C4-2B (cell line): ENCODE measurements around the gene PYGO1.

Experiments
- ZFX ChIP-seq: fragments of 450-650 bp; IDR thresholded peaks from 2 replicates; pipeline ENCODE4 v1.6.1; 2017
- TF ChIP-seq, protein P1 (sequence below): fragments of 450-650 bp; conservative IDR thresholded peaks from 2 replicates; pipeline ENCODE4 v1.5.1; 2017; ENCODE audit warnings: mild to moderate bottlenecking

DNA sequence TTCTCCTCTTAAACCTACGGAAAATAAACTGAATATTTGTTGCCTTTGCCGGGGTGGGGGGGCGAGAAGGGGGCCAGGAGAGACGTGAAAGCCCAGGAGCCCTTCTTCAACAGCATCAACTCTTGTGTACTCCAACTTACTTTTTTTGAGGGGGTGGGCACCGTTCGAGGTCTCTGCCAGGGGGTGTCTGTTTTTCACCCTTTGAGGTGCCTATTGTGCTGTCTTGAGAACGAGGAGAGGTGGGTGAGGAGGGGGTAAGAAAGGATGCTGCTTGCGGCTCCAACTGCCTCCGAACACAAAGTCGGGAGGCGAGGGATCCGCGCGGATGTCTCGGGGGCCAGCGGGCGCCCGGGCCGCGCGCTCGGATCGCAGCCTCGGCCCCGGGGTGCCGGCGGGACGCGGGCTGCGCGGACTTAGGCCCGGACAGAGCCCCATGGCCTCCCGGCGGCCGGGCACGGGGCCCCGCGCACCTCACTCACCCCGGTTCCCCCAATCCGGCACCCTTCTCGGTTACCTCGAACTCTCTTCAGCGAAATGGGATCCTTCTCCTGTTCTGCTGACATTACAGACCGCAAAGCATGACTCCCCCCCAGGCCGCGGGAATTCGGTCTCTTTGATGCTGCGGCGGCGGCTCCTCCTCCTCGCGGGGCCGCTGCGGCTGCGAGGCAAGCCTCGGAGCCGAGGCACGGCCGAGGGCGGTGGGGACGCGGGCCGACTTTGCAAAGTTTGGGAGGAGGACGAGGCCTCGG lies 650 bp downstream of the PYGO1 start:
- TF ChIP-seq, protein P1, sequence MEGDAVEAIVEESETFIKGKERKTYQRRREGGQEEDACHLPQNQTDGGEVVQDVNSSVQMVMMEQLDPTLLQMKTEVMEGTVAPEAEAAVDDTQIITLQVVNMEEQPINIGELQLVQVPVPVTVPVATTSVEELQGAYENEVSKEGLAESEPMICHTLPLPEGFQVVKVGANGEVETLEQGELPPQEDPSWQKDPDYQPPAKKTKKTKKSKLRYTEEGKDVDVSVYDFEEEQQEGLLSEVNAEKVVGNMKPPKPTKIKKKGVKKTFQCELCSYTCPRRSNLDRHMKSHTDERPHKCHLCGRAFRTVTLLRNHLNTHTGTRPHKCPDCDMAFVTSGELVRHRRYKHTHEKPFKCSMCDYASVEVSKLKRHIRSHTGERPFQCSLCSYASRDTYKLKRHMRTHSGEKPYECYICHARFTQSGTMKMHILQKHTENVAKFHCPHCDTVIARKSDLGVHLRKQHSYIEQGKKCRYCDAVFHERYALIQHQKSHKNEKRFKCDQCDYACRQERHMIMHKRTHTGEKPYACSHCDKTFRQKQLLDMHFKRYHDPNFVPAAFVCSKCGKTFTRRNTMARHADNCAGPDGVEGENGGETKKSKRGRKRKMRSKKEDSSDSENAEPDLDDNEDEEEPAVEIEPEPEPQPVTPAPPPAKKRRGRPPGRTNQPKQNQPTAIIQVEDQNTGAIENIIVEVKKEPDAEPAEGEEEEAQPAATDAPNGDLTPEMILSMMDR, result no peak
- peak; percentile 85 for TF ChIP-seq ZFX
